PFSK-1 (cell line): ENCODE measurements around the gene ESPNL.
A peak's percentile ranks its signal among the peaks of the same experiment; 100 is the strongest.

Experiments used
- FOXP2 ChIP-seq: optimal IDR thresholded peaks from 2 replicates; pipeline ENCODE3; 2011; ENCODE audit warnings: borderline replicate concordance, control low read depth, inconsistent platforms; ENCODE audit not compliant: insufficient read depth; ENCODE audit errors: extremely low read length, extremely low read depth
- POLR2AphosphoS5 ChIP-seq: IDR thresholded peaks from 2 replicates; pipeline ENCODE4 v1.6.1; 2012; ENCODE audit warnings: low read depth, mild to moderate bottlenecking, control low read depth, low read length, moderate library complexity
- SIN3A ChIP-seq: IDR thresholded peaks from 2 replicates; pipeline ENCODE4 v1.6.1; 2012; ENCODE audit warnings: mild to moderate bottlenecking, low read length, moderate library complexity, borderline replicate concordance; ENCODE audit not compliant: insufficient read depth
- TAF1 ChIP-seq: IDR thresholded peaks from 2 replicates; pipeline ENCODE4 v1.6.1; 2012; ENCODE audit warnings: low read length, control low read depth, borderline replicate concordance; ENCODE audit not compliant: insufficient read depth
- TF ChIP-seq, protein P1 (sequence below), 2 experiments: IDR thresholded peaks; 2 replicates each; pipeline versions ENCODE4 v1.6.1 to v1.8.0; 2011 to 2012; ENCODE audit warnings: low read depth in 2 of 2, low read length in 2 of 2, control low read depth in 1 of 2, inconsistent platforms in 1 of 2, mild to moderate bottlenecking in 1 of 2, moderate library complexity in 1 of 2; ENCODE audit not compliant: insufficient read depth in 1 of 2

ESPNL gene

DNA sequence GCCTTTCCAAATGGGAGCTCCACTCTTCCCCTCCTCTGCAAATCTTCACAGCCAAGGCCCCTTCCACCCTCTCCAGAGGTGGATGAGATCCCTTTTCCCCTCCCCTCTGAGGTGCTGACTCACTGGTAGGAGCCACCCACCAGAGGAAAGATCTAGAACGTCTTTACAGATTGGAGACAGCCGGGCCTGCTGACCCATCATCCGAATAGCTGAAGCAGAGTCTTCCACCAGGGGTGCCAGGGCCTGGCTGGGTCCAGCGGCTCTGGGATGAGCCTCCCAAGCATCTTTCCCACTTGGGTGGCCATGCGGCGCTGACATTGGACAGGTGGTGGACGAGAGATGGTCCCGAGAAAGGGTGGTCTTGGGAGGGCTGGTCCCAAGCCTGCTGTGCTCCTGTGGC, 67.6 kb downstream of the ESPNL start:
- TF ChIP-seq POLR2AphosphoS5 = no peak
- TF ChIP-seq, protein P1, sequence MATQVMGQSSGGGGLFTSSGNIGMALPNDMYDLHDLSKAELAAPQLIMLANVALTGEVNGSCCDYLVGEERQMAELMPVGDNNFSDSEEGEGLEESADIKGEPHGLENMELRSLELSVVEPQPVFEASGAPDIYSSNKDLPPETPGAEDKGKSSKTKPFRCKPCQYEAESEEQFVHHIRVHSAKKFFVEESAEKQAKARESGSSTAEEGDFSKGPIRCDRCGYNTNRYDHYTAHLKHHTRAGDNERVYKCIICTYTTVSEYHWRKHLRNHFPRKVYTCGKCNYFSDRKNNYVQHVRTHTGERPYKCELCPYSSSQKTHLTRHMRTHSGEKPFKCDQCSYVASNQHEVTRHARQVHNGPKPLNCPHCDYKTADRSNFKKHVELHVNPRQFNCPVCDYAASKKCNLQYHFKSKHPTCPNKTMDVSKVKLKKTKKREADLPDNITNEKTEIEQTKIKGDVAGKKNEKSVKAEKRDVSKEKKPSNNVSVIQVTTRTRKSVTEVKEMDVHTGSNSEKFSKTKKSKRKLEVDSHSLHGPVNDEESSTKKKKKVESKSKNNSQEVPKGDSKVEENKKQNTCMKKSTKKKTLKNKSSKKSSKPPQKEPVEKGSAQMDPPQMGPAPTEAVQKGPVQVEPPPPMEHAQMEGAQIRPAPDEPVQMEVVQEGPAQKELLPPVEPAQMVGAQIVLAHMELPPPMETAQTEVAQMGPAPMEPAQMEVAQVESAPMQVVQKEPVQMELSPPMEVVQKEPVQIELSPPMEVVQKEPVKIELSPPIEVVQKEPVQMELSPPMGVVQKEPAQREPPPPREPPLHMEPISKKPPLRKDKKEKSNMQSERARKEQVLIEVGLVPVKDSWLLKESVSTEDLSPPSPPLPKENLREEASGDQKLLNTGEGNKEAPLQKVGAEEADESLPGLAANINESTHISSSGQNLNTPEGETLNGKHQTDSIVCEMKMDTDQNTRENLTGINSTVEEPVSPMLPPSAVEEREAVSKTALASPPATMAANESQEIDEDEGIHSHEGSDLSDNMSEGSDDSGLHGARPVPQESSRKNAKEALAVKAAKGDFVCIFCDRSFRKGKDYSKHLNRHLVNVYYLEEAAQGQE (IDR thresholded peaks at IDR 0.05; ENCODE audit: insufficient read depth in 1 of 2, low read depth in 2 of 2, low read length in 2 of 2) = no peak
- TF ChIP-seq TAF1 = no peak
- no peak for TF ChIP-seq SIN3A
- no peak for TF ChIP-seq FOXP2

DNA sequence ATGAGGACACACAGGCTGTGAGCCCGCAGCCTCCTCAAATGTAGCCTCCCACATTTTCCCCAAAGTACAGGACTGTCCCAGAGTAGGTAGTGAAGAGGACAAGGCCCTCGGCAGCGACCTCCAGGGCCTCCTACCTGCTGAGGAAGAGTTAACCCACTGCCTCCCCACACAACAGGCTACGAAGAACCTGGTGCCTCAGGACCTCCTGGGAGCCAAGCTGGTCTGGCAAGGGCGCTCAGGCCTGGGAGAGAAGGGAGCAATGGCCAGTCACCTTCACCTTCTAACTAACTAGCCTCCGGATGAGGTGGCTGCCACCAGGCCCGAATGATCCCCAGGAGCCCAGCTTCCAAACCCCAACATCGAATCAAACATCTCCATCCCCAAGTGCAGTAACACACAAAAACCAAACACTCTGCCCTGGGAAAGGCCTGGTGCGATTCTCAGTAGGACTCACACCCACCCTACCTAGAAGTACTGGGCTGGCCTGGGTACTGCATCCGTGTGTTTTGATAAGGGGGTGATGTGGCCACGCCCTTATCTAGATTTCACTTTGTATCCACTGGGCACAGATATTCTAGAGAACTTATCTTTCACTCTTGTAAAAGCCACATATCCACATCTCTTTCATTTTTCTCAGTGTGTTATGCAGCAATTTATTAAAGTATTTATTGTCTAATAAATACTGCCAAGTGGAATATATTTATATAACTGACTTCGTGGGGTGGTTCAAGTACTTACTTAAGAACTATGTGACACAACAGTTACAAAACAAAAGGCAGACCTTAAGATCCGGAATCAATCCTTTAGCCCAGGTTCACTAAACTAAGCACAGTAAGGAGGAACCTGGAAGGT, 68.3 kb downstream of the ESPNL start:
- TF ChIP-seq TAF1 (no peak), SIN3A (no peak), FOXP2 (no peak), POLR2AphosphoS5 (no peak)
- TF ChIP-seq, protein P1 (IDR thresholded peaks at IDR 0.05; ENCODE audit: insufficient read depth in 1 of 2, low read depth in 2 of 2, low read length in 2 of 2) = no peak

DNA sequence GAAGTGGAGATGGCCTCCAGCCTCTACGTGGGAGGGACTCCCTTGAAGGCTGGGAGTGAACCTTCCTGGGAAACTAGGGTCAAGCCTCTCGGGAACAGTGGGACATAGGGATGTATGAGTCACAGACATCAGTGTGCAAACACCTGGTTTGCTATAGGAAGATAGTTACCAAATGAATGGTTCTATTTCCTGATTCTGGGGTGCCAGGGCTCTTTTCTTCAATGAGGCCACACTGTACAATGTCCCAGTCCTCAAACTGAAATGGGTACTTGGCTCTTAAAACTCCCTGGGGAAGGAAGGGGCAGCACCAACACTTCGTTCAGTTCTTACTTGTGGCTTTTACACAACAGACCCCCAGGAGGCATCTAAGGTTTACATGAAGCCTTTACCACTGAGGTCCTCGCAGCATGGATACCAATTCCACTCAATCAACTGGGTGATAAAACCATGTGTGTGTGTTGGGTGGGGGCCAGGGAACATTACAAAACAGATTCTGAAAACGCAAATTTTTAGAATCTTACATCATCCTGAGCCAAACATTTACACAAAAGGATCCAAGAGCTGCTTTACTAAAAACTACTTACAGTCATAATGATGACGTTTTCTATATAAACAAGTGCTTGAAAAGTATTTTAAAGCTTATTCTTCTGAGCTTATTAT, 69.0 kb downstream of the ESPNL start:
- TF ChIP-seq POLR2AphosphoS5 = peak; percentile 29; the same call in 1 of the 2 replicates
- no peak for TF ChIP-seq TAF1

DNA sequence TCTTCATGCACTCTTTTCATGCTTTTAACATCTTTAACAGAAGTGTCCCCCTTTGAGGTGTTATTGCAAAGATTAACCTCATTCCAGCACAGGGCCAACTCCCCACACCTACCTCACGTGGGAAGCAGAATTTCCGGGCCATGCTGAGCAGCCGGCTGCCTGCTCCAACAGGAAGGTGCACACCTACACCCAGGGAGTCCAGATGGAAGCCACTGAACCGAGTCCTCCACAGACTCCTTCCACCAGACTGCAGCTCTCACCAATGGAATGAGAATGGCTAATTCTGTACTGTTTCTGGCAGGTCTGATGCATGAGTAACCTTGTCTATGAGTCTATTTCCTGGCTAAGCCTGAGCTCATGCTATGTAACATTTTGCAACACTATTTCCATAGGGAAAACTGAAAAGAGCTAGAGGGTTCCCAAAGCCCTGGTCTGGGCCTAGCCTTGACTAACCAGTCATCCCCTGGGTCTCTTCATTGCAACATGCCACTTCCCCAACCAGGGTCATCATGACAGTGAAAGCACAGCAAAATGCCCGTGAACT, 69.6 kb downstream of the ESPNL start:
- TF ChIP-seq POLR2AphosphoS5 (0 out of 2 replicates have a peak, but pooled peaks have one; percentile 2), FOXP2 (no peak), TAF1 (no peak), SIN3A (no peak)
- TF ChIP-seq, protein P1 (IDR thresholded peaks at IDR 0.05; ENCODE audit: insufficient read depth in 1 of 2, low read depth in 2 of 2, low read length in 2 of 2) = no peak

DNA sequence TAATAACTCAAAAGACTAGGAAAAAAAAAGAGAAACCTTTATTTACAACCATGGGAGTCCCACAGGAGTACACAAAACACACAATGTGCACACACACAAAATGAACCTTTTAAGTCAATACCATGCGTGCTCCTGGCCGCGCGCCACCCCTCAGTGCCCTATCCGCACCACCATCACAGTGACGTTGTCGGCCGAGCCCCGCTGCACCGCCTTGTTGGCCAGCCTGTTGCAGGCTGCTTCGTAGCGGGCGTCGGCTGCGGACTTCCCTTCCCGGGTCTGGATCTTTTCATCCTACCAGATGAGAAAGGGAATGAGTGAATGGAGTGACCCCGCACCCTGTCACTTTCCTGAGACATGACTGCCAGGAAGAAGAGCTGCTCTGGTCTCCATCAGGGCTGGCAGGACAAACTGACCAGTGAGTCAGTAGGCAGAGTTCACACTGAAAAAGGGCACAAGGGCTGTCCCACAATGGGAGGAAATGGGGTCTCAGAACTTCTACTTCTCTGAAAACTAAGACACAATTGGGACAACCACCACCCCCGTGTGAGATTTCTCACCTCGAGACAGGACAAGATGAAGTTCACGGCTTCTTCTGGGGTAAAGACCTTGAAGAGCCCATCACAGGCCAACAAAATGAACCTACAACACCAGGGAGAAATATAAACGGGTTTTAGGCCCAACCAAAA, 70.4 kb downstream of the ESPNL start:
- TF ChIP-seq TAF1 = no peak
- TF ChIP-seq SIN3A = no peak
- TF ChIP-seq, protein P1 (IDR thresholded peaks at IDR 0.05; ENCODE audit: insufficient read depth in 1 of 2, low read depth in 2 of 2, low read length in 2 of 2) = no peak
- no peak for TF ChIP-seq POLR2AphosphoS5
- TF ChIP-seq FOXP2 = no peak
